ENCODE results near the gene PLXNA4.

GRCh38 chr7:132410861-132411541 lies 165.3 kb downstream of the PLXNA4 start:
- no peak for TF ChIP-seq EZH2 (IDR thresholded peaks at IDR 0.05; ENCODE audit: insufficient read depth, poor library complexity, severe bottlenecking)
- TF ChIP-seq EZH2phosphoT487 (IDR thresholded peaks at IDR 0.05; ENCODE audit: insufficient read depth, low read depth) = no peak

Measured in GM23248 (cell line).